ENCODE measurements around the gene KMT2D.

- TF ChIP-seq, protein P1, sequence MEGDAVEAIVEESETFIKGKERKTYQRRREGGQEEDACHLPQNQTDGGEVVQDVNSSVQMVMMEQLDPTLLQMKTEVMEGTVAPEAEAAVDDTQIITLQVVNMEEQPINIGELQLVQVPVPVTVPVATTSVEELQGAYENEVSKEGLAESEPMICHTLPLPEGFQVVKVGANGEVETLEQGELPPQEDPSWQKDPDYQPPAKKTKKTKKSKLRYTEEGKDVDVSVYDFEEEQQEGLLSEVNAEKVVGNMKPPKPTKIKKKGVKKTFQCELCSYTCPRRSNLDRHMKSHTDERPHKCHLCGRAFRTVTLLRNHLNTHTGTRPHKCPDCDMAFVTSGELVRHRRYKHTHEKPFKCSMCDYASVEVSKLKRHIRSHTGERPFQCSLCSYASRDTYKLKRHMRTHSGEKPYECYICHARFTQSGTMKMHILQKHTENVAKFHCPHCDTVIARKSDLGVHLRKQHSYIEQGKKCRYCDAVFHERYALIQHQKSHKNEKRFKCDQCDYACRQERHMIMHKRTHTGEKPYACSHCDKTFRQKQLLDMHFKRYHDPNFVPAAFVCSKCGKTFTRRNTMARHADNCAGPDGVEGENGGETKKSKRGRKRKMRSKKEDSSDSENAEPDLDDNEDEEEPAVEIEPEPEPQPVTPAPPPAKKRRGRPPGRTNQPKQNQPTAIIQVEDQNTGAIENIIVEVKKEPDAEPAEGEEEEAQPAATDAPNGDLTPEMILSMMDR (IDR thresholded peaks at IDR 0.05; ENCODE audit: low read length), result no peak
- no peak for TF ChIP-seq EZH2 (IDR thresholded peaks at IDR 0.05; ENCODE audit: borderline replicate concordance, low read length)
These were observed 29.7 kb downstream of the KMT2D start for GRCh38 chr12:49030714-49031572.
